Endodermal cell (in vitro differentiated cells): ENCODE data around the gene BNIP2. TPM values are rescaled to one million over a fixed set of nuclear protein-coding genes. Genes with fewer than 3 reads are reported as not detected.

Experiments
- DNase-seq: peaks from one replicate; pipeline ENCODE4 v3.0.0-alpha.2; 2017
- H3K27ac ChIP-seq: 2 replicates; pipeline ENCODE4 v1.5.1; 2013; ENCODE audit warnings: mild to moderate bottlenecking, low read depth, low read length, moderate library complexity
- H3K27me3 ChIP-seq: 2 replicates; pipeline ENCODE4 v1.6.1; 2013; ENCODE audit warnings: mild to moderate bottlenecking, low read length, moderate library complexity; ENCODE audit not compliant: insufficient read depth, control insufficient read depth, poor library complexity, severe bottlenecking
- H3K36me3 ChIP-seq: 2 replicates; pipeline ENCODE4 v1.7.0; 2013; ENCODE audit warnings: mild to moderate bottlenecking, low read length, moderate library complexity; ENCODE audit not compliant: control insufficient read depth, insufficient read depth
- H3K4me1 ChIP-seq: one replicate; pipeline ENCODE4 v1.7.0; 2013; ENCODE audit warnings: low read length; ENCODE audit not compliant: control insufficient read depth, insufficient read depth
- H3K4me3 ChIP-seq: 2 replicates; pipeline ENCODE4 v1.5.1; 2013; ENCODE audit warnings: mild to moderate bottlenecking, low read length, moderate library complexity
- H3K9ac ChIP-seq: 2 replicates; pipeline ENCODE4 v1.6.1; 2013; ENCODE audit warnings: mild to moderate bottlenecking, low read length, moderate library complexity; ENCODE audit not compliant: poor library complexity, severe bottlenecking; ENCODE audit errors: extremely low read depth
- H3K9me3 ChIP-seq: 2 replicates; pipeline ENCODE4 v1.6.1; 2013; ENCODE audit warnings: mild to moderate bottlenecking, low read length, moderate library complexity; ENCODE audit not compliant: control insufficient read depth
- H3K27ac Mint-ChIP-seq: 2 replicates; pipeline ENCODE4 v1.8.0; 2020; ENCODE audit warnings: mixed read lengths
- H3K27me3 Mint-ChIP-seq: 2 replicates; pipeline ENCODE4 v1.8.0; 2021; ENCODE audit warnings: mild to moderate bottlenecking, mixed read lengths; ENCODE audit not compliant: insufficient read depth
- H3K36me3 Mint-ChIP-seq: 2 replicates; pipeline ENCODE4 v1.8.0; 2020; ENCODE audit warnings: low read depth, mixed read lengths
- H3K4me1 Mint-ChIP-seq: 2 replicates; pipeline ENCODE4 v1.8.0; 2020; ENCODE audit warnings: mixed read lengths
- H3K4me3 Mint-ChIP-seq: 2 replicates; pipeline ENCODE4 v1.8.0; 2020; ENCODE audit warnings: mild to moderate bottlenecking, moderate library complexity, mixed read lengths
- H3K9me3 Mint-ChIP-seq: 2 replicates; pipeline ENCODE4 v1.8.0; 2020; ENCODE audit warnings: mild to moderate bottlenecking, mixed read lengths
- WGBS, 2 experiments: methylation state at CpG; one replicate each; pipeline versions ENCODE4 v1.1.5 to v1.1.7; 2013; ENCODE audit warnings: missing lambda C conversion rate in 2 of 2, mixed read lengths in 1 of 2; ENCODE audit not compliant: insufficient coverage in 1 of 2, insufficient read length in 1 of 2; 5-methylcytosine and 5-hydroxymethylcytosine counted together
- long read RNA-seq, 4 experiments: library from polyadenylated mRNA in 2 of 4; library from RNA in 1 of 4; library from capped mRNA in 1 of 4; stranded (forward) in 3 of 4; unstranded in 1 of 4; transcript quantifications; one replicate each; pipeline ENCODE4 v2.0.0, GENCODE V29; 2020 to 2021; ENCODE audit warnings: inconsistent platforms in 1 of 4
- polyA plus RNA-seq, 2 experiments: library from polyadenylated mRNA; stranded (reverse); fragments of 50-300 nt; gene quantifications; one replicate each; pipeline ENCODE4 v1.2.3, GENCODE V29; 2013
- total RNA-seq, 2 donors: library from RNA; stranded (reverse); fragmentation: NEBNext Ultra II Directional in 1 of 2; extraction: Animal tissue kit (Norgen Biotek cat#: 25700) in 1 of 2; gene quantifications; 2 replicates in 1 of 2; 3 replicates in 1 of 2; pipeline ENCODE4 v1.2.1, GENCODE V29; 2021
- TF ChIP-seq, protein P1 (sequence below): fragments of 200-600 bp; sonication (generic); conservative IDR thresholded peaks from 2 replicates; pipeline ENCODE4 v1.5.0; 2021; ENCODE audit warnings: antibody characterized with exemption, mild to moderate bottlenecking

BNIP2 gene, protein sequence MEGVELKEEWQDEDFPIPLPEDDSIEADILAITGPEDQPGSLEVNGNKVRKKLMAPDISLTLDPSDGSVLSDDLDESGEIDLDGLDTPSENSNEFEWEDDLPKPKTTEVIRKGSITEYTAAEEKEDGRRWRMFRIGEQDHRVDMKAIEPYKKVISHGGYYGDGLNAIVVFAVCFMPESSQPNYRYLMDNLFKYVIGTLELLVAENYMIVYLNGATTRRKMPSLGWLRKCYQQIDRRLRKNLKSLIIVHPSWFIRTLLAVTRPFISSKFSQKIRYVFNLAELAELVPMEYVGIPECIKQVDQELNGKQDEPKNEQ
- total RNA-seq = 10 to 100 TPM; 52.3 to 52.6 TPM
- 34.7 TPM for polyA plus RNA-seq (2013, experiment 1 of 2)
- 30.8 TPM for polyA plus RNA-seq (2013, experiment 2 of 2)
- long read RNA-seq, experiment 1, full-length matches to known transcripts = 11 of 27 reads
- long read RNA-seq, experiment 1, partial matches to known transcripts = 6 of 27 reads
- long read RNA-seq, experiment 1, other reads (novel, unspliced or antisense) = 10 of 27 reads
- long read RNA-seq, experiment 2, full-length matches to known transcripts = 66 of 79 reads
- long read RNA-seq, experiment 2, partial matches to known transcripts = 4 of 79 reads
- long read RNA-seq, experiment 2, other reads (novel, unspliced or antisense) = 9 of 79 reads
- long read RNA-seq, experiment 3, full-length matches to known transcripts = 265 of 294 reads
- long read RNA-seq, experiment 3, partial matches to known transcripts = 11 of 294 reads
- long read RNA-seq, experiment 3, other reads (novel, unspliced or antisense) = 18 of 294 reads
- long read RNA-seq, experiment 4, full-length matches to known transcripts = 39 of 45 reads
- long read RNA-seq, experiment 4, partial matches to known transcripts = 4 of 45 reads
- long read RNA-seq, experiment 4, other reads (novel, unspliced or antisense) = 2 of 45 reads

GRCh38 chr15:59688782-59689625 lies at the start of gene BNIP2:
Gene BNIP2, minus strand, starts transcription at chr15:59689320. Its CDS starts 6,863 bp downstream, at chr15:59682457.
- Mint-ChIP-seq H3K27me3 (peaks cover 9% of the 10 kb centered on the region), H3K9me3 (no peaks in the 10 kb centered on the region), H3K36me3 (peaks cover 22% of the 10 kb centered on the region), H3K4me1 (peaks cover 15% of the 10 kb centered on the region), H3K27ac (peak within 1 kb of the TSS; percentile 98), H3K4me3 (peak within 1 kb of the TSS; percentile 93)
- peaks cover 30% of the 10 kb centered on the region for H3K36me3 ChIP-seq
- no peaks in the 10 kb centered on the region for H3K9me3 ChIP-seq
- H3K4me1 ChIP-seq = peaks cover 4% of the 10 kb centered on the region
- TF ChIP-seq, protein P1, sequence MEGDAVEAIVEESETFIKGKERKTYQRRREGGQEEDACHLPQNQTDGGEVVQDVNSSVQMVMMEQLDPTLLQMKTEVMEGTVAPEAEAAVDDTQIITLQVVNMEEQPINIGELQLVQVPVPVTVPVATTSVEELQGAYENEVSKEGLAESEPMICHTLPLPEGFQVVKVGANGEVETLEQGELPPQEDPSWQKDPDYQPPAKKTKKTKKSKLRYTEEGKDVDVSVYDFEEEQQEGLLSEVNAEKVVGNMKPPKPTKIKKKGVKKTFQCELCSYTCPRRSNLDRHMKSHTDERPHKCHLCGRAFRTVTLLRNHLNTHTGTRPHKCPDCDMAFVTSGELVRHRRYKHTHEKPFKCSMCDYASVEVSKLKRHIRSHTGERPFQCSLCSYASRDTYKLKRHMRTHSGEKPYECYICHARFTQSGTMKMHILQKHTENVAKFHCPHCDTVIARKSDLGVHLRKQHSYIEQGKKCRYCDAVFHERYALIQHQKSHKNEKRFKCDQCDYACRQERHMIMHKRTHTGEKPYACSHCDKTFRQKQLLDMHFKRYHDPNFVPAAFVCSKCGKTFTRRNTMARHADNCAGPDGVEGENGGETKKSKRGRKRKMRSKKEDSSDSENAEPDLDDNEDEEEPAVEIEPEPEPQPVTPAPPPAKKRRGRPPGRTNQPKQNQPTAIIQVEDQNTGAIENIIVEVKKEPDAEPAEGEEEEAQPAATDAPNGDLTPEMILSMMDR = no peak
- H3K27ac ChIP-seq = peak within 1 kb of the TSS; percentile 97
- peak; percentile 99 for DNase-seq
- no peaks in the 10 kb centered on the region for H3K27me3 ChIP-seq
- peak within 1 kb of the TSS; percentile 100 for H3K4me3 ChIP-seq
- WGBS, 2 experiments = 0% methylated on average over 32 to 77 of the region's 78 CpGs
- peak within 1 kb of the TSS; percentile 96 for H3K9ac ChIP-seq

DNA sequence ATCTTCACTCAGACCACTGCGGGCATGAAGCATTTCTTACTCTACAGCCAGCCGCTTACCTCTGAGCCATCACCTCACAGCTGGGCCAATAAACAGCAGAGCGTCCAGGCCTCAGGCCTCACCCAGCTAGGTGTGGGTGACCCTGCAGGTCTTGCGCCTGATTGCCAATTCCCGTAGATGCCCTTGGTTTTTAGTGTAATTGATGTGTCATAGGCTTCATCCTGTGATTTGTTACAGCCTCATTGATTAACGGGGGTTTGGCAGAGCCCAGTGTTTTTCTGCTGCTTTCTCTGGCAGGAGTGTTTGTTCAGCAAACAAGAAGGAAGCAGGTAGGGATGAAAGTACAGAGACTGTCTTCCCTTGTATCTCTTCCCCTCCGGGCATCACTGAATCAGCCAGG lies 49.6 kb upstream of the BNIP2 start:
- Histone ChIP-seq H3K27me3 (no peaks in the 10 kb centered on the region), H3K4me1 (no peaks in the 10 kb centered on the region), H3K27ac (no peak overlapping the region), H3K4me3 (no peak overlapping the region), H3K9me3 (peaks cover 5% of the 10 kb centered on the region), H3K9ac (no peak overlapping the region), H3K36me3 (no peaks in the 10 kb centered on the region)
- Mint-ChIP-seq H3K4me1 (peaks cover 24% of the 10 kb centered on the region), H3K27ac (no peak overlapping the region), H3K9me3 (peaks cover 8% of the 10 kb centered on the region), H3K27me3 (no peaks in the 10 kb centered on the region), H3K36me3 (no peaks in the 10 kb centered on the region), H3K4me3 (no peak overlapping the region)
- no peak for DNase-seq
- WGBS, 2 experiments = 92 to 100% methylated on average over 1 to 7 of the region's 7 CpGs
- TF ChIP-seq, protein P1 = no peak

- Histone ChIP-seq H3K36me3 (no peaks in the 10 kb centered on the region), H3K4me3 (no peak overlapping the region), H3K4me1 (no peaks in the 10 kb centered on the region), H3K27me3 (no peaks in the 10 kb centered on the region), H3K9me3 (no peaks in the 10 kb centered on the region), H3K9ac (no peak overlapping the region), H3K27ac (no peak overlapping the region)
- no peak overlapping the region for H3K27ac Mint-ChIP-seq
- 93 to 96% methylated on average over 4 to 7 of the region's 7 CpGs for WGBS, 2 experiments
- H3K27me3 Mint-ChIP-seq = no peaks in the 10 kb centered on the region
- no peaks in the 10 kb centered on the region for H3K9me3 Mint-ChIP-seq
- peak; percentile 59 for DNase-seq
- TF ChIP-seq, protein P1 = peak; percentile 68
- peaks cover 17% of the 10 kb centered on the region for H3K4me1 Mint-ChIP-seq
- no peak overlapping the region for H3K4me3 Mint-ChIP-seq
- H3K36me3 Mint-ChIP-seq = no peaks in the 10 kb centered on the region
These were observed 47.1 kb upstream of the BNIP2 start for GRCh38 chr15:59736181-59736580.
